Prostate gland (tissue), 2 donors: ENCODE measurements around the gene OSBP2. TPM values are rescaled to one million over a fixed set of nuclear protein-coding genes. Genes with fewer than 3 reads are reported as not detected.

Experiments used
- DNase-seq: peaks from one replicate; pipeline ENCODE4 v3.0.0-alpha.2; 2019; ENCODE audit warnings: low spot score
- H3K27ac ChIP-seq, 2 donors: fragments of 200-600 bp; sonication (generic); 2 replicates each; pipeline ENCODE4 v1.5.1; 2017 to 2019
- H3K27me3 ChIP-seq: fragments of 200-600 bp; sonication (generic); replicated peaks from 2 replicates; pipeline ENCODE4 v1.5.1; 2019; ENCODE audit not compliant: insufficient read depth
- H3K36me3 ChIP-seq, 2 donors: fragments of 200-600 bp; sonication (generic); 1 replicate in 1 of 2; 2 replicates in 1 of 2; pipeline versions ENCODE4 v1.5.1 to v1.8.1; 2017 to 2019
- H3K4me1 ChIP-seq: fragments of 200-600 bp; sonication (generic); replicated peaks from 2 replicates; pipeline ENCODE4 v1.5.1; 2019
- H3K4me3 ChIP-seq, 2 donors: fragments of 200-600 bp; sonication (generic); 2 replicates each; pipeline ENCODE4 v1.5.1; 2017 to 2019
- H3K9me3 ChIP-seq: fragments of 200-600 bp; sonication (generic); 2 replicates; pipeline ENCODE4 v1.5.1; 2017
- CTCF ChIP-seq, 4 experiments: fragments of 200-600 bp in 2 of 4; fragments of 450-650 bp in 2 of 4; sonication (generic) in 2 of 4; IDR thresholded peaks; 1 replicate in 3 of 4; 2 replicates in 1 of 4; pipeline ENCODE4 v1.5.1; 2016 to 2019; ENCODE audit warnings: antibody characterized with exemption in 4 of 4, mild to moderate bottlenecking in 2 of 4, moderate library complexity in 2 of 4
- POLR2A ChIP-seq: fragments of 450-650 bp; IDR thresholded peaks from one replicate; pipeline ENCODE4 v1.6.1; 2016; ENCODE audit warnings: antibody characterized with exemption, mild to moderate bottlenecking
- POLR2AphosphoS5 ChIP-seq: sonication (generic); formaldehyde crosslinking; IDR thresholded peaks from one replicate; pipeline ENCODE4 v1.6.1; 2017; ENCODE audit warnings: antibody characterized with exemption
- WGBS: methylation state at CpG from one replicate; pipeline ENCODE4 v1.1.5; 2018; 5-methylcytosine and 5-hydroxymethylcytosine counted together
- intact Hi-C: fragments of 100-400 bp; cut with DNase I; formaldehyde crosslinking; loops from one replicate; pipeline ENCODE4 v1.14.2; 2022
- total RNA-seq, 2 donors: library from RNA; depleted of rRNA; stranded (reverse); fragments of >200 nt; gene quantifications; one replicate each; pipeline ENCODE4 v1.1.0, GENCODE V29; 2016

The OSBP2 gene
- total RNA-seq, 2 donors from 2014 or later, result 4.5 to 16.2 TPM

- H3K4me3 ChIP-seq, result no peak overlapping the region
- H3K9me3 ChIP-seq, result no peaks in the 10 kb centered on the region
- 84% methylated on average over 4 of the region's 4 CpGs for WGBS
- H3K27me3 ChIP-seq, result no peaks in the 10 kb centered on the region
- H3K36me3 ChIP-seq, result peaks cover 3 to 6% of the 10 kb centered on the region in 2 donors
- intact Hi-C loops, result no loop called here
- H3K4me1 ChIP-seq, result no peaks in the 10 kb centered on the region
- no peak for DNase-seq
- TF ChIP-seq POLR2A (no peak), POLR2AphosphoS5 (no peak), CTCF (IDR thresholded peaks at IDR 0.05) (no peak)
- no peak overlapping the region for H3K27ac ChIP-seq
These were observed 32.6 kb upstream of the OSBP2 start for GRCh38 chr22:30662040-30662439.

- intact Hi-C loops, result no loop called here
- TF ChIP-seq CTCF (IDR thresholded peaks at IDR 0.05) (no peak), POLR2AphosphoS5 (no peak), POLR2A (no peak)
- 98% methylated on average over 13 of the region's 13 CpGs for WGBS
- Histone ChIP-seq H3K36me3 (peaks cover 3 to 6% of the 10 kb centered on the region in 2 donors), H3K27me3 (no peaks in the 10 kb centered on the region), H3K4me3 (no peak overlapping the region), H3K27ac (no peak overlapping the region), H3K4me1 (no peaks in the 10 kb centered on the region), H3K9me3 (no peaks in the 10 kb centered on the region)
- DNase-seq, result no peak
These were observed 29.9 kb upstream of the OSBP2 start for GRCh38 chr22:30664798-30665197.

- Histone ChIP-seq H3K36me3 (peaks cover 3 to 6% of the 10 kb centered on the region in 2 donors), H3K27ac (no peak overlapping the region), H3K9me3 (no peaks in the 10 kb centered on the region), H3K4me3 (no peak overlapping the region), H3K4me1 (no peaks in the 10 kb centered on the region), H3K27me3 (no peaks in the 10 kb centered on the region)
- WGBS, result 84% methylated on average over 2 of the region's 2 CpGs
- no peak for DNase-seq
- no peak for TF ChIP-seq POLR2AphosphoS5
- intact Hi-C loops, result no loop called here
These were observed 29.4 kb upstream of the OSBP2 start for GRCh38 chr22:30665266-30665665.

GRCh38 chr22:30665786-30666185 lies 28.9 kb upstream of the OSBP2 start:
- intact Hi-C loops, result no loop called here
- Histone ChIP-seq H3K27ac (no peak overlapping the region), H3K36me3 (peaks cover 3 to 6% of the 10 kb centered on the region in 2 donors), H3K4me1 (no peaks in the 10 kb centered on the region), H3K9me3 (no peaks in the 10 kb centered on the region), H3K4me3 (no peak overlapping the region), H3K27me3 (no peaks in the 10 kb centered on the region)
- DNase-seq, result no peak
- 96% methylated on average over 4 of the region's 4 CpGs for WGBS
- no peak for TF ChIP-seq POLR2A
- no peak for TF ChIP-seq CTCF (IDR thresholded peaks at IDR 0.05)
- no peak for TF ChIP-seq POLR2AphosphoS5

GRCh38 chr22:30667107-30667493 lies 27.6 kb upstream of the OSBP2 start:
- H3K9me3 ChIP-seq, result no peaks in the 10 kb centered on the region
- peaks cover 3 to 6% of the 10 kb centered on the region in 2 donors for H3K36me3 ChIP-seq
- intact Hi-C loops, result no loop called here
- H3K27ac ChIP-seq, result peak overlapping the region in 1 of 2 donors; percentile 20
- no peak for DNase-seq
- under 1% methylated on average over 18 of the region's 18 CpGs for WGBS
- peak overlapping the region; percentile 59 to 75 for H3K4me3 ChIP-seq
- TF ChIP-seq POLR2A (no peak), POLR2AphosphoS5 (no peak), CTCF (IDR thresholded peaks at IDR 0.05) (no peak)
- no peaks in the 10 kb centered on the region for H3K27me3 ChIP-seq
- no peaks in the 10 kb centered on the region for H3K4me1 ChIP-seq
